ENCODE measurements around the gene TMEM184B.

The TMEM184B gene

GRCh38 chr22:38308791-38309498, 36.1 kb upstream of the TMEM184B start:
- no peak for DNase-seq (ENCODE audit: insufficient read length, low spot score)

GRCh38 chr22:38305471-38306448, 33.0 kb upstream of the TMEM184B start:
- FAIRE-seq, result no peak
- DNase-seq (ENCODE audit: insufficient read length, low spot score), result no peak

More at GRCh38 chr22:38308791-38309498, 36.1 kb upstream of the TMEM184B start:
- FAIRE-seq, result no peak

- DNase-seq (ENCODE audit: insufficient read length, low spot score), result no peak
- FAIRE-seq, result no peak
Measured at GRCh38 chr22:38304526-38304925, 31.7 kb upstream of the TMEM184B start.

- no peak for FAIRE-seq
- no peak for DNase-seq (ENCODE audit: insufficient read length, low spot score)
Measured at GRCh38 chr22:38303974-38304373, 31.2 kb upstream of the TMEM184B start.

GRCh38 chr22:38302906-38303305, 30.1 kb upstream of the TMEM184B start:
- FAIRE-seq (no peak), DNase-seq (ENCODE audit: insufficient read length, low spot score) (no peak)

GRCh38 chr22:38300946-38301345, 28.1 kb upstream of the TMEM184B start:
- no peak for FAIRE-seq
- no peak for DNase-seq (ENCODE audit: insufficient read length, low spot score)

- FAIRE-seq (no peak), DNase-seq (ENCODE audit: insufficient read length, low spot score) (no peak)
Measured at GRCh38 chr22:38300197-38300945, 27.6 kb upstream of the TMEM184B start.

- DNase-seq (ENCODE audit: insufficient read length, low spot score), result no peak
- no peak for FAIRE-seq
Measured at GRCh38 chr22:38299770-38300102, 26.9 kb upstream of the TMEM184B start.

GRCh38 chr22:38298312-38299005, 25.6 kb upstream of the TMEM184B start:
- FAIRE-seq (peak; percentile 92), DNase-seq (ENCODE audit: insufficient read length, low spot score) (peak; percentile 77)

GRCh38 chr22:38296372-38296771, 23.6 kb upstream of the TMEM184B start:
- DNase-seq (ENCODE audit: insufficient read length, low spot score) (no peak), FAIRE-seq (no peak)

GRCh38 chr22:38295863-38296262, 23.1 kb upstream of the TMEM184B start:
- no peak for FAIRE-seq

GRCh38 chr22:38295339-38295738, 22.5 kb upstream of the TMEM184B start:
- FAIRE-seq (no peak), DNase-seq (ENCODE audit: insufficient read length, low spot score) (no peak)

More at GRCh38 chr22:38295863-38296262, 23.1 kb upstream of the TMEM184B start:
- DNase-seq (ENCODE audit: insufficient read length, low spot score), result no peak

- DNase-seq (ENCODE audit: insufficient read length, low spot score) (no peak), FAIRE-seq (no peak)
Measured at GRCh38 chr22:38294193-38294592, 21.4 kb upstream of the TMEM184B start.

- no peak for DNase-seq (ENCODE audit: insufficient read length, low spot score)
- FAIRE-seq, result no peak
Measured at GRCh38 chr22:38292694-38293093, 19.9 kb upstream of the TMEM184B start.

GRCh38 chr22:38291201-38291777, 18.5 kb upstream of the TMEM184B start:
- FAIRE-seq (no peak), DNase-seq (ENCODE audit: insufficient read length, low spot score) (no peak)

GRCh38 chr22:38290347-38290746, 17.5 kb upstream of the TMEM184B start:
- FAIRE-seq, result no peak
- no peak for DNase-seq (ENCODE audit: insufficient read length, low spot score)

- DNase-seq (ENCODE audit: insufficient read length, low spot score), result no peak
- no peak for FAIRE-seq
Measured at GRCh38 chr22:38289583-38290082, 16.8 kb upstream of the TMEM184B start.

GRCh38 chr22:38286915-38287669, 14.3 kb upstream of the TMEM184B start:
- DNase-seq (ENCODE audit: insufficient read length, low spot score) (no peak), FAIRE-seq (no peak)

- DNase-seq (ENCODE audit: insufficient read length, low spot score) (no peak), FAIRE-seq (no peak)
Measured at GRCh38 chr22:38285018-38285417, 12.2 kb upstream of the TMEM184B start.
